Measurements from ENCODE around the gene PTGIS.
A peak's percentile ranks its signal among the peaks of the same experiment; 100 is the strongest.
"Not testable (repeated sequence)": the region's sequence is repeated elsewhere in the genome, so short reads cannot be mapped to it uniquely, and the experiment has no call there.

Gene PTGIS

DNA sequence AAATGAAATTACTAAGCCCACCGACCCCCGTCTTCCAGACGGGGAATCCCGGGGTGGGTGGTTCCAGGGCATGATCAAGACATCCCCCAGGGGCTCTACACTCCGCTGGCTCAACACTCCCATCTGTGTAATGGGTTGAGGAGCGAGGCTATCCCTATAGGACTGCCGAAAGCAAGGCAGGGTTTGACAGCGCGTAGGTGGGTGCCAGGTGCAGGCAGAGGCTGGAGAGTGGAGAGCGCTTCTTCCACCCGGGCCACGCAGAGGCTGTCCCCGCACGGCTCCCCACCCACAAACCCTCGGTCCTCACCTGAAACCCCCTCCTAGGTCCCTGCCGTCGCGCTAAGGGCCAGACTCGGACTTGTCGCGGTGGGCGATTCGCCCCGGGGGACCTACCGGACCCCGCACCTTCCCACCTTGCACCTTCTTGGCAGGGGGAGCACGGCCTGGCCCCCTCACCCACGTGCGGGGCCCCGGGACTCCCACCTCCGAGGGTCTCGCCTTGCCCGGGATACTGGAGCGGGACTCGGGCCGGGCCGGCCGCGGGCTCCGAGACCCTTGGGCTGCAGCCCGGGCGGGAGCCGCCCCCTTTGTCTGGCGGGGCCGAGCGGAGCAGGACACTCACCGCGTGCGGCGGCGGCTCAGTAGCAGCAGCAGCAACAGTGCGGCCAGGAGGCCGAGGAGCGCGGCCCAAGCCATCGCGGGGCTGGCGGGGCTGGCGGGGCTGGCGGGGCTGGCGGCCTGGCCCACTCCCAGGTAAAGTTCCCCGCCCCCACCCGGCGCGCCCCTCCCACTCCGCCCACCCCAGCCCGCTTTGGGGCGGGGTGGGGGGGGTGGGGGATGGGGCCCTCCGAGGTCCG, at the start of gene PTGIS:
TSS of gene PTGIS (minus strand) at position 717 of the 857 bp plus-strand sequence. CDS start at position 696, 21 bp downstream.
- DNase-seq: no peak

DNA sequence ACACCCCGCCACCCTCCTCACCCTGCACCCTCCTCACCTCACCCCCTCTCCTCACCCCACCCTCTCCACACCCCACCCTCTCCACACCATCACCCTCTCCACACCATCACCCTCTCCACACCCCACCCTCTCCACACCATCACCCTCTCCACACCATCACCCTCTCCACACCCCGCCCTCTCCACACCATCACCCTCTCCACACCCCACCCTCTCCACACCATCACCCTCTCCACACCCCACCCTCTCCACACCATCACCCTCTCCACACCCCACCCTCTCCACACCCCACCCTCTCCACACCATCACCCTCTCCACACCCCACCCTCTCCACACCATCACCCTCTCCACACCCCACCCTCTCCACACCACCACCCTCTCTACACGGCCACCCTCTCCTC, 49.5 kb upstream of the PTGIS start:
- DNase-seq: not testable (repeated sequence)

DNA sequence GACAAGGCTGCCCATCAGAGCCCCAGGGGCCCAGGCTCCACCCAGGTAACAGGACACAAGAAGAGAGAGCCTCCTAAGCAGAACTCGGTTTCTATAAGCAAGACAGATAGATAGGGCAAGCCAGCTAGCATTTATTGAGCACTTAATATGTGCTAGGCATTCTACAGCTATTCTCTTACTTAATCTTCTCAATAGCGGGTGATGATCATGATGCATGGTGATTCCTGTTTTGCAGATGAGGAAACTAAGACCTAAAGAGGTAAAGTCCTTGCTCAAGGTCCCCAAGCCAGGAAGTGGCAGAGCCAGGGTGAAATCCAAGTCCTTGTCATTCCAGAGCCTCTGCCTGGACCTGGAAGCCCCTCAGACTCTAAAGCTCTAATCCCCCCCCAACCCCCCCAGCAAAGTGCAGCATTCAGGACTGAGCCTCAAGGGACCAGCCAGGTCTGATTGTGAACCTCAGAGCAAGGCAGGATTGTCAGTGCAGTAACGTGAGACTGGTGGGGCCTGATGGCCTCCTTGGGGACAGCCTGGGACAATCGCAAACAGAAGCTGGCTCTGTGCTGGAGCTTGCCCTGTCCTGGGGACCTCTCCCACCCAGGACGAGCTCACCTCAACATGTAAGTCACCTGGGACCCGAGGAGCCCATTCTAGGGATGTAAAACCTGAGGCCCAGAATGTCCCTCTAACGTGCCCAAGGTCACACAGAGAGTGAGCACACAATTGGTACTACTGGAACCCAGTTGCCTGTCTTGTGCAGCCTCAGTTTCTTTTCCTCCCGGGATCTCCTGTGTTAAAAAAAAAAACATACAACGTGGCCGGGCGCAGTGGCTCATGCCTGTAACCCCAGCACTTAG, 48.4 kb upstream of the PTGIS start:
- no peak for DNase-seq

DNA sequence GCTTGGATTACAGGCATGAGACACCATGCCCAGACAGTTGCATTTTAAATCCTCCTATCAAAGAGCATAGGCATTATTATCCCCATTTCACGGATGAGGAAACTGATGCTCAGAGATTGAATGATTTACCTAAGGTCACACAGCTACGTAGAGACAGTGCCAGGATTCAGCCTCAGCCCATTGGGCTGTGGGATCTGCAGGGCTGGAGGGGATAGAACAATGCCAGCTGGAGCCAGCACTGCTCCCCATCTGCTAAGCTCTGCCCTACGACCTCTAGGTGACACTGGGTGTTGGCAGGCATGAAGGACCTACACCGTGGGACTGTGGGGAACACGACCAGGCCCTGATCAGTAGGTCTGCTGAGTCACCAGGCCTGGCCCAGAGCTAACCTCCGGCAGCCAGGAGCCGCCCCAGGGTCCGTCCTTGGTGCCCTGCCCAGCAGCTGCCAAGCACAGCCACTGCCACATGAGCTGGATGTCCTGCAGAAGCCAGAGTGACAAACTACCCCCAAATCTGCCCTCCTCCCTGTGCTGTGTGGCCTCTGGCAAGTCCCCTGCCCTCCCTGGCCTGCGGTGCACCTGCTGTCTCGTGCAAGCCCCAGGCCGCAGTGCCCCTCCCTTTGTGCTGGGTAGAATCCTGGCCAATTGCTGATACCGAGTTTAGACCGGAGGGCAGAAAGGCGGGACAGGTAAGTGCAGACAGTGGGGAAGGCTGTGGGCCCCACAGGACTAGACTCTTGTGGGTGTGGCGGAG, 47.6 kb upstream of the PTGIS start:
- DNase-seq: no peak

DNA sequence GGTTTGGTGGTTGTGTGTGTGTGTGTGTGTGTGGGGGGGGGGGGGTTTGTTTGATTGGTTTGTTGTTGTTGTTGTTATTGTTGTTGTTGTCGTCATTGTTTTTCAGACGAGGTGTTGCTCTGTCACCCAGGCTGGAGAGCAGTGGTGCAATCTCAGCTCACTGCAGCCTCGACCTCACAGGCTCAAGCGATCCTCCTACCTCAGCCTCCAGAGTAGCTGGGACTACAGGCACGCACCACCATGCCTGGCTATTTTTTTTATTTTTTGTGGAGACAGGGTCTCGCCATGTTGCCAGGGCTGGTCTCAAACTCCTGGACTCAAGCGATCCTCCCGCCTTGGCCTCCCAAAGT, 47.1 kb upstream of the PTGIS start:
- DNase-seq: not testable (repeated sequence)

GRCh38 chr20:49614338-49615050, 46.6 kb upstream of the PTGIS start:
- no peak for DNase-seq

- no peak for DNase-seq
These were observed 44.3 kb upstream of the PTGIS start for GRCh38 chr20:49612127-49612738.

DNA sequence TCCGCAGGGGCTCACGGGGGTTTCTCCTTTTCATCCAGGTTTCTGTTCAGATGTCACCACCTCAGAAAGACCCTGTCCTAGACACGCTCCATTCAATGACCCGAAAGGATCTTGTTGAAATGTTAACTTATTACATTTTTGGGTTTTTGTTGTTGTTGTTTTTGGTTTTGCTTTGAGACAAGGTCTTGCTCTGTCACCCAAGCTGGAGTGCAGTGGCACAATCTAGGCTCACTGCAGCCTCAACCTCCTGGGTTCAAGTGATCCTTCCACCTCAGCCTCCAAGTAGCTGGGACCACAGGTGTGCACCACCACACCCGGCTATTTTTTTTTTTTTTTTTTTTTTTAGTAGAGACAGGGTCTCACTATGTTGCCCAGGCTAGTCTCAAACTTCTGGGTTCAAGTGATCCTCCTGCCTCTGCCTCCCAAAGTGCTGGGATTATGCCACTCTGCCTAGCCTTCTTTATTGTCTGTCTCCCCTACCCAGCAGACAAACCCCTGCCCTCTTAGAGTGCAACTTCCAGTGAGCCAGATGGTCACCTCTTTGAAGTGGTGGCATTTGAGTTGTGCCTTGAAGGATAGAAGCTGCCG, 43.7 kb upstream of the PTGIS start:
- not testable (repeated sequence) for DNase-seq

DNA sequence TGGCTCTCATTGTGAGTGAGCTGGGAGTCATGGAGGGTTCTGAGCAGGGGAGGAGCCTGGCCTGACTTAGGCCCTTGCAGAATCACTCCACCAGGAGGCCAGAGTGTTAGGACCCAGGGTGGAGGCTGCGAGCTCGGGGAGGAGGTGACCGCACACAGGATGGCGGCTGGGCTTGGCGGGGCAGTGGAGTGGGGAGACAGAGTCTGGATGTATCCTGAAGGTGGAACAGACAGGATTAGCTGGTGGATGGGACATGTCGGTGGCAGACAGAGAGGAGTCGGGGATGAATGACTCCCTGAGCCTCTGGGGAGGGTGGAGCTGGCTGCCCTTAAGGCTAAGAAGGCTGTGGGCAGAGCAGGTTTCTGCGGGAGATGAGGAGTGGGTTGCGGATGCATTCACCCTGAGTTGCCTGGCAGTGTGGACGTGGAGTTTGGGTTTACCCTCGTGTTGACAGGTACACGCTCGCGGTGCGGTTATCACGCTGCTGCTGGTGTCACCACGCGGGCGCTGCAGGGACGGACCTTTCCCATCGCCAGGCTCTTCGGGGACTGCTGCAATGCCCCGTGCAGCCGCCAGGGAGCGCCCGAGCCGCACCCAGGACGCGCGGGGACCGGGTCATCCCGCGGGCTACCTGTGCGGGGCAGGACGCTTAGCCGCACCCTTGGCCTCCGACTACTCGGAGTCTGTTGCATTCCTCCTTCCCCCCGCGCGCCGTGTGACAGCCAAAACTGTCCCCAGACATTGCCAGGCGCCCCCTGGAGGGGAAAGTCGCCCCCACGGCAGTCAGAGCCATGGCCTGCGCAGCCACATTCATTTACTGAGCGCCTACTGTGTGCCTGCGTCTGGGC, 43.0 kb upstream of the PTGIS start:
- peak; percentile 60 to 61 for DNase-seq

- DNase-seq: peak; percentile 70 to 72
These were observed 41.1 kb upstream of the PTGIS start for GRCh38 chr20:49608752-49609670.

DNA sequence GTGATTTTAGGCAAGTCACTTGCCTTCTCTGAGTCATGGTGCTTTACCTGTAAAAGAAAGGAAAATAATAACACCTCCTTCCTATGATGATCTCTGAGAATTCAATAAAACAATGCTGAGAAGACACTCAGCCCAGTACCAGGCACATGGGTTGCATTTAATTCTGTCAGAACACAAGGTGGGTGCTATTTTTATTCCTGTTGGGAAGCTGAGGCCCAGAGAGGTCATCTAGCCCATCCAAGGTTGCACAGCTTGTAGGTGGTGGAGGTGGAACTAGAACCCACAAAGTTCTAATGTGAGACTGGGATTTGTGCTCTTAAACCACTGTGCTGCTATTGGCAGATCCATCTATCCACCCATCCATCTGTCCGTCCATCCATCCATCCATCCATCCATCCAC, 39.6 kb upstream of the PTGIS start:
- no peak for DNase-seq

DNA sequence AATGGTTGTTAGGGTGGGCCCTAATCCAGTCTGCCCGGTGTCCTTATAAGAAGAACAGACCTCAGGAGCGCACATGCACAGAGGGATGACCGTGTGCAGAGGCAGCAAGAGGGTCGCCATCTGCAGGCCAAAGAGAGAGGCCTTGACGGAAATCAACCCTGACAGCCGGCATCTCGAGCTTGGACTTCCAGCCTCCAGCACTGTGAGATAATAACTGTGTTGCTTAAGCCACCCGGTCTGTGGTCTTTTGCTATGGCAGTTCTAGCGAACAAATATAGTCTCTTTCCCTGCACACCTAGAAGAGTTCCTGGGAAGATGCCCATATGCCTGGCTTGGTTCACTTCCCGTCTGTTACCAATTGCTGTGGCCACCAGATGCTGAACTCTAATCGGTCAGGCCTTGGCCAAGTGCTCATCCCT, 35.3 kb upstream of the PTGIS start:
- DNase-seq: no peak

DNA sequence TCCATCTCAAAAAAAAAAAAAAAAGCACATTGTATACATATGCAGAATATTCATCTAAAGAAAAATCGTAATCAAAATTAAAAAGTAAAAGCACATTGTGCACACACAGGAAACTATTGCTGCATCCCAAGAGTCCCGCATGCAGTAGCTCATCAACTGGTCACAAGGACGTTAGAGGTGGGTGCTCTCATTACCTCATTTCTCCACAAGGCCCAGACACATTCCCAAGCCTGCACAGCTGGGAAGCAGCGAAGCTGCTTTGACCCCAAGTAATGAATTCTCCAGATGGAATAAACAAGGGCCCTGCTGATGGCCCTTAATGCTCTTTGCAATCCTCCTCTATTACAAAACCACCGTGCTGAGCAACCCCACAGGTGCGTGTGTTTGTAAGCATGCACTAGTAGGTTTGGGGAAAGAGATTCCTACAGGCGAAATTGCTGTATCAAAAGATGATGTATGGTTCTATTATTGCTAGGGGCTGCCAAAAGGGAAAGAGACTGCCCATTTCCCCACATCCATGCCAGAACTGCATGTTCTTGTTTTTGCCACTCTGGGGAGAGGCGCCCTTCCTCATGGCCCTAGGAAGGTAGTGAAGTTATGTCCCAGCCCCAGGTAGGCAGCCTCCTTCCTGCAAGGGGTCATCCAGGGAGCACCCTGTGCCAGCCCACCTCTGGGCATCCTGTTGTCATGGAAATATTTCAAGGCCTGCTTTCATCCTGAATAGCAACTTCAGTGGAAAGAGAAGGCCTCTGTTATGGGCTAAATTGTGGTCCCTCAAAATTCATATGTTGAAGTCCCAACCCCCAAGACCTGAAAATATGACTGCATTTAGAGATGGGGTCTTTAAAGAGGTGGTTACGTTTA, 34.6 kb upstream of the PTGIS start:
- no peak for DNase-seq

GRCh38 chr20:49601153-49601924, 33.4 kb upstream of the PTGIS start:
- no peak for DNase-seq

- DNase-seq: no peak
These were observed 31.8 kb upstream of the PTGIS start for GRCh38 chr20:49599746-49600113.

DNA sequence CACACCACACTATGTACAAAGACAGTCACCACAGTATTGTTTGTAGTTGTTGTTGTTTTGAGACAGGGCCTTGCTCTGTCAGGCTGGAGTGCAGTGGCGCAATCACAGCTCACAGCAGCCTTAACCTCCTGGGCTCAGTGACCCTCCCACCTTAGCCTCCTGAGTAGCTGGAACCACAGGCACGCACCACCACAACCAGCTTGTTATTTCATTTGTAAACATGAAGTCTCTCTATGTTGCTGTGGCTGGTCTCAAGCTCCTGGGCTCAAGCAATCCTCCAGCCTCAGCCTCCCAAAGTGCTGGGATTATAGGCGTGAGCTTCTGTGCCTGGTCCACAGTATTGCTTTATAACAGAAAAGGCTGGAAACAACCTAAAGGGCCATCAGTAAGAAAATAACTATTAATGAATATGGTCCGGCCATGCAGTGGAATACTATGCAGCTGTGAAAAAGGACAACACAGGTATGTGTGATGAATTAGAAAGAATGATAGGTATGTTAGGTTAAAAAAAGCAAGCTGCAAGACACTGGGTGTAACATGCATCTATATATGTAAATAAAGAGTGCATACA, 30.0 kb upstream of the PTGIS start:
- no peak for DNase-seq

DNA sequence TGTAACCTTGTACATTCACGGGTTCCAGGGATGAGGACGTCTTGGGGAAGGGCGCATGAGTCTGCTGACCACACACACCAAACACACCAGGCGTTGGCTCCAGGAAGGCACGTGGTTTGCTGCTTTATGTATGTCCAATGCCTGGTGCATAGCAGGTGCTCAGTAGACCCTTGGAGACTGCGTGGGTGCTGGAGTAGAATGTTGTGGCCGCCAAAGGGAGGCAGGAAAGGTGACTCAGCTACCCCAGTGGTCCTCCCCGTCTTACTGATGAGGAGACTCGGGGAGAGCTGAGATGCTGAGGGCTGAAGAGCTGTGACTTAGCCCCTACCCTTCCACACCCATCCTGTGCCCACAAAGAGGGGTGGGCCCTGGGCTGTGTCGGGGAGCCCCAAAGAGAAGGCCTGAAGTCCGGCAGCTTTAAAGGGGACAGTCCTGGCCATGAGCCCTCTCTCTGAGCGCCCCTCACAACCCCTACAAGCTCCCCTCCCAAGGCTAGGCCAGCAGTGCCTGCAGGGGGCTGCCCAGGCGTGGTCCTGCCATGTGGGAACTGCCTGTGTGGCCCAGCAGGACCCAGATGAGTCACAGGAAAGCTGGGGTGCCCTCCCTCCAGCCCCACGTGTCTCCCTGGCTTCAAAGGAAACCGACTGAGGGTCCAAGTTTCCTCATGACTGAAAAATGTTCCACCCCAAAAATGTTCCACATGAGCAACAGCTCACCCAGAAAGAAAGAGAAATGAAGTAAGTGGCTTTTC, 28.0 kb upstream of the PTGIS start:
- peak; percentile 49 to 58 for DNase-seq

Measured in activated CD4-positive, alpha-beta T cell treated with anti-CD3 and anti-CD28 coated beads, Interleukin-2, amount 50 U/mL, for 4 hours (primary cell).